ENCODE results near the gene BLVRA.

DNA sequence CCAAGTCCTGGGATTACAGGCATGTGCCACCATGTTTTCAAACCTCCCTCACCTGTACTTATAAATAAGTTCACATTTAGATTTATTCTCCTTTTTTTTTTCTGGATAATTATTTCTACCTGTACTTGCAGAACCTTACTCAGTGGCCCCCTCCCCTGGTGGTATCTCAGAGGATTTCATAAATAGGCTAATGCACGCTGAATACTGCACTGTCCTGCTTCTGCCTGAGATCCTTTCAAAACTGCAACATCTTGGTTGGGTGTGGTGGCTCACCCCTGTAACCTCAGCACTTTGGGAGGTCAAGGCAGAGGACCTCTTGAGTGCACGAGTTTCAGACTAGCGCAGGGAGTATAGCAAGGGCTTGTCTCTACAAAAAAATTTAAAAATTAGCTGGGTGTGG is 4.6 kb upstream of the BLVRA start:
- TF ChIP-seq, protein P1, sequence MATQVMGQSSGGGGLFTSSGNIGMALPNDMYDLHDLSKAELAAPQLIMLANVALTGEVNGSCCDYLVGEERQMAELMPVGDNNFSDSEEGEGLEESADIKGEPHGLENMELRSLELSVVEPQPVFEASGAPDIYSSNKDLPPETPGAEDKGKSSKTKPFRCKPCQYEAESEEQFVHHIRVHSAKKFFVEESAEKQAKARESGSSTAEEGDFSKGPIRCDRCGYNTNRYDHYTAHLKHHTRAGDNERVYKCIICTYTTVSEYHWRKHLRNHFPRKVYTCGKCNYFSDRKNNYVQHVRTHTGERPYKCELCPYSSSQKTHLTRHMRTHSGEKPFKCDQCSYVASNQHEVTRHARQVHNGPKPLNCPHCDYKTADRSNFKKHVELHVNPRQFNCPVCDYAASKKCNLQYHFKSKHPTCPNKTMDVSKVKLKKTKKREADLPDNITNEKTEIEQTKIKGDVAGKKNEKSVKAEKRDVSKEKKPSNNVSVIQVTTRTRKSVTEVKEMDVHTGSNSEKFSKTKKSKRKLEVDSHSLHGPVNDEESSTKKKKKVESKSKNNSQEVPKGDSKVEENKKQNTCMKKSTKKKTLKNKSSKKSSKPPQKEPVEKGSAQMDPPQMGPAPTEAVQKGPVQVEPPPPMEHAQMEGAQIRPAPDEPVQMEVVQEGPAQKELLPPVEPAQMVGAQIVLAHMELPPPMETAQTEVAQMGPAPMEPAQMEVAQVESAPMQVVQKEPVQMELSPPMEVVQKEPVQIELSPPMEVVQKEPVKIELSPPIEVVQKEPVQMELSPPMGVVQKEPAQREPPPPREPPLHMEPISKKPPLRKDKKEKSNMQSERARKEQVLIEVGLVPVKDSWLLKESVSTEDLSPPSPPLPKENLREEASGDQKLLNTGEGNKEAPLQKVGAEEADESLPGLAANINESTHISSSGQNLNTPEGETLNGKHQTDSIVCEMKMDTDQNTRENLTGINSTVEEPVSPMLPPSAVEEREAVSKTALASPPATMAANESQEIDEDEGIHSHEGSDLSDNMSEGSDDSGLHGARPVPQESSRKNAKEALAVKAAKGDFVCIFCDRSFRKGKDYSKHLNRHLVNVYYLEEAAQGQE (IDR thresholded peaks at IDR 0.05; ENCODE audit: insufficient read depth in 1 of 2, low read depth in 2 of 2, low read length in 2 of 2), result no peak
- TF ChIP-seq POLR2AphosphoS5 (IDR thresholded peaks at IDR 0.05; ENCODE audit: low read depth, low read length) (no peak), TAF1 (IDR thresholded peaks at IDR 0.05; ENCODE audit: borderline replicate concordance, insufficient read depth, low read length) (no peak), SIN3A (IDR thresholded peaks at IDR 0.05; ENCODE audit: borderline replicate concordance, insufficient read depth, low read length) (no peak)

Data from PFSK-1 (cell line).